SU-DHL-6 (cell line): Measurements from ENCODE around the gene LOXHD1.

ENCODE experiments used
- CTCF ChIP-seq: fragments of 200-600 bp; sonication (generic); IDR thresholded peaks from one replicate; pipeline ENCODE4 v1.5.1; 2017; ENCODE audit warnings: antibody characterized with exemption, mild to moderate bottlenecking, low read length, moderate library complexity; ENCODE audit not compliant: insufficient read depth, poor library complexity, severe bottlenecking
- EZH2phosphoT487 ChIP-seq: fragments of 200-600 bp; sonication (generic), shearing (Covaris generic); conservative IDR thresholded peaks from 2 replicates; pipeline ENCODE4 v1.6.1; 2018; ENCODE audit warnings: mild to moderate bottlenecking, antibody characterized with exemption, low read length, moderate library complexity, mixed read lengths

DNA sequence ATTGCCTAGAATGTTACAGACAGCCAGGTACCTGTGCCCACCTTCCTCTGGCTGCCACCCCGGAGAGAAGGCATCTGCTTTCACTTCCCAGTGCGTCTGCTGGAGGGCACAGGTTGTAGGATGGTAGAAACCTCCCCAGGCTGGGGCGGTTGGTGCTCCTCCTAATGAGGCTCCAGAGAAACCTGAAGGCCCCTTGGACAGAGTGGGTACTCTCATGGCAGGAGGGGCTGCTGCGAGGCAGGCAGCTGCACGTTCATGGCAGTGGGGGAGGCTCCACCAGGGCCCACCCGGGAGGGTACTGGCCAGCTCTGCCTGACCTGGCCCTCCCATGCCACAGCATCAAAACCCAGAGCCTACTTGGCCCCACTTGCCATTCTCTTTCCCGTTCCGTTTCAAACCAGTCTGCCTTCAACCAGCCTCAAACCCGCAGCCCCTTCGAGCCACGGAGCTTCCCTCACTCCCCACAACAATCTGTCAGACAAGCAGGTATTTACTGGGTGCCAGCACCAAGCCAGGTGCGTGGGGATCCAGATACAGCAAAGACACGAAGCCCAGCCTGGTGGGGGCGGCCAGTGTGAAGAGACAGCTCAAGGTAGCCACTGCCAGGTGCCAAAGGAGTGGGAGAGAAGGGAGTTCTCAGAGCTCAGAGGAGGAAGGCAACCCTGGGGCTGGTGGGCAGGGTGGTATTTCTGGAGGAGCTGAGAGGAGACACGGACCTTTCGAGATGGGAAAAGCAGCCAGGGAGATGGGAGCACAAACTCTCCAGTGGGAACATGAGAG, 229.6 kb downstream of the LOXHD1 start:
- no peak for TF ChIP-seq CTCF
- TF ChIP-seq EZH2phosphoT487 = no peak
